Endothelial cell of umbilical vein (primary cell): ENCODE data around the gene TBX21. TPM values are rescaled to one million over a fixed set of nuclear protein-coding genes. Genes with fewer than 3 reads are reported as not detected.

Source experiments
- BruUV-seq: library from RNA; stranded (reverse); fragments of 400-500 nt; replicated peaks from 2 replicates; lab custom pipeline; 2021; lab: Mats Ljungman, UMichigan
- CTCF ChIA-PET: fragments of 300-600, 350-600 bp; sonication (Branson Sonifier 250); formaldehyde crosslinking; loops from one replicate; lab custom pipeline; 2021; ENCODE audit warnings: antibody characterized with exemption, inconsistent platforms; lab: Charles Lee
- POLR2A ChIA-PET: fragments of 300-600, 350-600 bp; sonication (Branson Sonifier 250); formaldehyde crosslinking; loops from one replicate; lab custom pipeline; 2021; ENCODE audit warnings: antibody characterized with exemption, inconsistent platforms; lab: Charles Lee
- DNase-seq: peaks from one replicate; pipeline ENCODE4 v3.0.0-alpha.2; 2011; ENCODE audit warnings: low read depth, low spot score
- FAIRE-seq: peaks from 2 replicates; lab custom pipeline; 2011; peaks lifted over from hg19 to GRCh38; lab: Jason Lieb, UNC
- H2AFZ ChIP-seq: 2 replicates; pipeline ENCODE4 v1.6.0; 2012; ENCODE audit warnings: low read depth, low read length, control low read depth, inconsistent platforms
- H3K27ac ChIP-seq: 2 replicates; pipeline ENCODE4 v1.5.1; 2011; ENCODE audit warnings: low read depth, mild to moderate bottlenecking, control low read depth, low read length, moderate library complexity; ENCODE audit not compliant: insufficient read depth
- H3K27me3 ChIP-seq, 2 experiments: 2 replicates each; pipeline versions ENCODE4 v1.6.0 to v1.6.1; 2011; ENCODE audit warnings: low read length in 2 of 2, mixed read lengths in 1 of 2; ENCODE audit not compliant: control insufficient read depth in 2 of 2, insufficient read depth in 2 of 2
- H3K36me3 ChIP-seq, 2 experiments: 2 replicates in 1 of 2; 3 replicates in 1 of 2; pipeline ENCODE4 v1.5.1; 2011; ENCODE audit warnings: low read length in 2 of 2, mild to moderate bottlenecking in 1 of 2, moderate library complexity in 1 of 2; ENCODE audit not compliant: control insufficient read depth in 2 of 2, insufficient read depth in 2 of 2; ENCODE audit errors: extremely low read depth in 1 of 2
- H3K4me1 ChIP-seq: 3 replicates; pipeline ENCODE4 v1.5.1; 2011; ENCODE audit warnings: mild to moderate bottlenecking, low read length; ENCODE audit not compliant: control insufficient read depth, insufficient read depth; ENCODE audit errors: extremely low read depth
- H3K4me2 ChIP-seq: 2 replicates; pipeline ENCODE4 v1.6.1; 2011; ENCODE audit warnings: low read length, control low read depth, mixed read lengths; ENCODE audit not compliant: insufficient read depth
- H3K4me3 ChIP-seq, 3 experiments: fragments of 200-600 bp in 1 of 3; sonication (generic), shearing (Covaris generic) in 1 of 3; replicated peaks in 1 of 3; 2 replicates each; pipeline ENCODE4 v1.5.1; 2011 to 2016; ENCODE audit warnings: control low read depth in 3 of 3, low read length in 3 of 3, mild to moderate bottlenecking in 2 of 3, inconsistent platforms in 1 of 3, low read depth in 1 of 3, moderate library complexity in 1 of 3; ENCODE audit not compliant: insufficient read depth in 1 of 3
- H3K79me2 ChIP-seq: 2 replicates; pipeline ENCODE4 v1.6.0; 2012; ENCODE audit warnings: low read length, inconsistent platforms; ENCODE audit not compliant: control insufficient read depth, insufficient read depth
- H3K9ac ChIP-seq: replicated peaks from 2 replicates; pipeline ENCODE3; 2011; ENCODE audit warnings: low read length, control low read depth; ENCODE audit not compliant: insufficient read depth; ENCODE audit errors: extremely low read depth
- H3K9me1 ChIP-seq: replicated peaks from 3 replicates; pipeline ENCODE4 v1.6.0; 2011; ENCODE audit warnings: mild to moderate bottlenecking, low read length; ENCODE audit not compliant: control insufficient read depth, insufficient read depth; ENCODE audit errors: extremely low read depth
- H3K9me3 ChIP-seq: replicated peaks from 2 replicates; pipeline ENCODE4 v1.5.1; 2012; ENCODE audit warnings: low read length, inconsistent platforms; ENCODE audit not compliant: control insufficient read depth, insufficient read depth
- H4K20me1 ChIP-seq: replicated peaks from 2 replicates; pipeline ENCODE3; 2011; ENCODE audit warnings: mild to moderate bottlenecking, low read length; ENCODE audit not compliant: control insufficient read depth, insufficient read depth; ENCODE audit errors: extremely low read depth
- CTCF ChIP-seq, 2 donors: IDR thresholded peaks; 1 replicate in 1 of 2; 2 replicates in 1 of 2; pipeline ENCODE4 v1.5.1; 2011; ENCODE audit warnings: low read length in 2 of 2, mild to moderate bottlenecking in 2 of 2, moderate library complexity in 2 of 2, control low read depth in 1 of 2, inconsistent platforms in 1 of 2, low read depth in 1 of 2; ENCODE audit not compliant: insufficient read depth in 1 of 2; ENCODE audit errors: extremely low read depth in 1 of 2
- EZH2 ChIP-seq: IDR thresholded peaks from 2 replicates; pipeline ENCODE4 v1.6.1; 2012; ENCODE audit warnings: borderline replicate concordance, low read depth, mild to moderate bottlenecking, moderate library complexity, low read length, inconsistent platforms; ENCODE audit not compliant: severe bottlenecking
- FOS ChIP-seq: IDR thresholded peaks from 2 replicates; pipeline ENCODE4 v1.6.1; 2011; ENCODE audit warnings: mild to moderate bottlenecking, low read length, moderate library complexity, borderline replicate concordance; ENCODE audit not compliant: insufficient read depth
- GATA2 ChIP-seq: IDR thresholded peaks from 2 replicates; pipeline ENCODE4 v1.7.0; 2011; ENCODE audit warnings: low read depth, mild to moderate bottlenecking, moderate library complexity, mixed read lengths, low read length; ENCODE audit not compliant: insufficient read length, insufficient read depth
- JUN ChIP-seq: IDR thresholded peaks from 2 replicates; pipeline ENCODE4 v1.6.1; 2011; ENCODE audit warnings: borderline replicate concordance, low read depth; ENCODE audit not compliant: insufficient read length, insufficient read depth
- MAX ChIP-seq: IDR thresholded peaks from 2 replicates; pipeline ENCODE4 v1.6.1; 2011; ENCODE audit not compliant: insufficient read depth, insufficient read length
- MYC ChIP-seq: IDR thresholded peaks from one replicate; pipeline ENCODE4 v1.6.1; 2011; ENCODE audit warnings: mild to moderate bottlenecking, low read depth, low read length
- POLR2A ChIP-seq: IDR thresholded peaks from 2 replicates; pipeline ENCODE4 v1.6.1; 2012; ENCODE audit warnings: low read depth, mild to moderate bottlenecking, control low read depth, low read length
- POLR2AphosphoS5 ChIP-seq: IDR thresholded peaks from 2 replicates; pipeline ENCODE4 v1.6.1; 2012; ENCODE audit warnings: low read depth, mild to moderate bottlenecking, control low read depth, low read length, moderate library complexity; ENCODE audit not compliant: insufficient read depth
- dilution Hi-C: fragments of 300-500 bp; cut with MboI; formaldehyde crosslinking; loops from one replicate; pipeline ENCODE4 v1.15.0; 2019; ENCODE audit warnings: low sequenced_read_pairs; ENCODE audit not compliant: extremely low pct_ligation_motif_present
- intact Hi-C: fragments of 100-400 bp; cut with micrococcal nuclease; formaldehyde crosslinking; loops from one replicate; pipeline ENCODE4 v1.10.0; 2022
- polyA plus RNA-seq, 4 experiments: library from polyadenylated mRNA; depleted of rRNA in 3 of 4; stranded (reverse) in 3 of 4; unstranded in 1 of 4; fragments of >200 nt; gene quantifications; 2 replicates each; pipeline versions ENCODE4 v1.2.1 to v1.2.3, GENCODE V29; 2011 to 2012; ENCODE audit warnings: missing spikeins in 1 of 4
- total RNA-seq: library from RNA; stranded (reverse); gene quantifications from 2 replicates; pipeline ENCODE4 v1.2.3, GENCODE V29; 2021

The TBX21 gene
- total and polyA plus RNA-seq, 2 donors (not counting 3 experiments of a cell fraction or from before 2014, with no cell fraction given) = not detected

- Histone ChIP-seq H3K4me3 (no peak overlapping the region), H3K9ac (no peak overlapping the region), H2AFZ (no peak overlapping the region), H3K4me1 (no peaks in the 10 kb centered on the region), H3K9me1 (no peaks in the 10 kb centered on the region), H3K79me2 (no peaks in the 10 kb centered on the region), H3K27me3 (peaks cover 35 to 39% of the 10 kb centered on the region in 2 experiments), H3K27ac (no peak overlapping the region), H3K36me3 (no peaks in the 10 kb centered on the region), H4K20me1 (no peaks in the 10 kb centered on the region), H3K4me2 (no peak overlapping the region), H3K9me3 (no peaks in the 10 kb centered on the region)
- DNase-seq = no peak
- ChIA-PET CTCF (interaction anchor here (1.5 to 3.0 kb wide), 3 partner anchors 11 to 20 kb away, joined by 5 to 14 read pairs (median 7); no protein-coding TSS in a partner anchor), POLR2A (no interaction called here)
- BruUV-seq = no TSS peak
- FAIRE-seq = no peak
- TF ChIP-seq CTCF (IDR thresholded peaks at IDR 0.05; ENCODE audit: extremely low read depth in 1 of 2, insufficient read depth in 1 of 2, low read depth in 1 of 2, low read length in 2 of 2) (peak; percentile 30 to 51), GATA2 (no peak)
- intact Hi-C loops (no loop called here), dilution Hi-C loops (no loop called here)
These were observed 15.8 kb upstream of the TBX21 start for GRCh38 chr17:47717261-47717697.

GRCh38 chr17:47717979-47718621 lies 14.9 kb upstream of the TBX21 start:
- H3K4me2 ChIP-seq = no peak overlapping the region
- CTCF ChIA-PET = interaction anchor here (0.5 to 3.0 kb wide), 6 partner anchors 11 to 54 kb away, joined by 3 to 14 read pairs (median 5); no protein-coding TSS in a partner anchor
- intact Hi-C loops (no loop called here), dilution Hi-C loops (no loop called here)
- no peaks in the 10 kb centered on the region for H3K36me3 ChIP-seq
- no peaks in the 10 kb centered on the region for H3K9me3 ChIP-seq
- H3K9me1 ChIP-seq = no peaks in the 10 kb centered on the region
- H4K20me1 ChIP-seq = no peaks in the 10 kb centered on the region
- TF ChIP-seq POLR2AphosphoS5 = no peak
- TF ChIP-seq POLR2A = no peak
- no peak for TF ChIP-seq CTCF (IDR thresholded peaks at IDR 0.05; ENCODE audit: extremely low read depth in 1 of 2, insufficient read depth in 1 of 2, low read depth in 1 of 2, low read length in 2 of 2)
- TF ChIP-seq JUN = no peak
- TF ChIP-seq FOS = no peak
- TF ChIP-seq GATA2 = no peak
- no peak for TF ChIP-seq EZH2
- TF ChIP-seq MYC = no peak
- no peak for TF ChIP-seq MAX
- H3K79me2 ChIP-seq = no peaks in the 10 kb centered on the region
- no peak overlapping the region for H3K27ac ChIP-seq
- H3K4me1 ChIP-seq = no peaks in the 10 kb centered on the region
- POLR2A ChIA-PET = no interaction called here
- no peak for FAIRE-seq
- H3K4me3 ChIP-seq = no peak overlapping the region
- no peak for DNase-seq
- H3K27me3 ChIP-seq = peaks cover 38 to 42% of the 10 kb centered on the region in 2 experiments
- no peak overlapping the region for H3K9ac ChIP-seq
- BruUV-seq = no TSS peak
- H2AFZ ChIP-seq = no peak overlapping the region
